Activated CD4-positive, alpha-beta T cell treated with anti-CD3 and anti-CD28 coated beads for 48 hours (primary cell): ENCODE data around the gene UBL3.

ENCODE experiments used
- DNase-seq: peaks from one replicate; pipeline ENCODE4 v3.0.0-alpha.2; 2020

UBL3 gene

GRCh38 chr13:29753618-29754472 is 96.6 kb downstream of the UBL3 start:
- no peak for DNase-seq

DNA sequence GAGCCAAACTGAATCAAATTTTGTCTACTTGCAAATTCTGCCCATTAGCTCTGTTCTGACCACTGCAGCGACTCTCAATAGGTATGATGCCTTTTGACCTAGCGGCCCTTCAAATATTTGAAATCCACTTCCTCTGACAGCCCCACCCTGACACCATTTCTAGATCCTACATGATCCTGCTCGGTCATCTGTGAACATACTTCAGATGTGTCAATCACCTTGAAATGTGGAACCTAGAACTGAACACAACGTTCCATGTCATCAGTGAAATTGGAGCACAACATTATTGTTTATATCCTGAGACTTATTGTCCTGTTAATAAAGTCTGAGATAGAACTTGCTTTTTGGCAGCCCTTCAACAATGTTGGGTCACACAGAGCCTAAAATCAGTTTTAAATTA is 98.2 kb downstream of the UBL3 start:
- no peak for DNase-seq

DNA sequence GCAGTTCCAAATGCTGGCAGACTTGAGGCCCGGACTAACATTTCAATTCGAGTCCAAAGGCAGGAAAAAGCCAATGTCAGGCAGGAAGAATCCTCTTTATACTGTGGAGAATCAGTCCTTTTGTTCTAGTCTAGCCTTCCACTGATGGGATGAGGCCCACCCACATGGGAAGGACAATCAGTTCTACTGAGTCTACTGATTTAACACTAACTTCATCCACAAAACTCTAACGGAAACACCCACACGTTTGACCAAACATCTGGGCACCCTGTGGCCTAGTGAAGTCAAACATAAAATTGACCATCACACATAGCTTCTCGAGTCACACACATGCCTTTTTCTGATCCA is 100.3 kb downstream of the UBL3 start:
- DNase-seq, result no peak

- no peak for DNase-seq
Observed at GRCh38 chr13:29749401-29750182, 100.8 kb downstream of the UBL3 start.

DNA sequence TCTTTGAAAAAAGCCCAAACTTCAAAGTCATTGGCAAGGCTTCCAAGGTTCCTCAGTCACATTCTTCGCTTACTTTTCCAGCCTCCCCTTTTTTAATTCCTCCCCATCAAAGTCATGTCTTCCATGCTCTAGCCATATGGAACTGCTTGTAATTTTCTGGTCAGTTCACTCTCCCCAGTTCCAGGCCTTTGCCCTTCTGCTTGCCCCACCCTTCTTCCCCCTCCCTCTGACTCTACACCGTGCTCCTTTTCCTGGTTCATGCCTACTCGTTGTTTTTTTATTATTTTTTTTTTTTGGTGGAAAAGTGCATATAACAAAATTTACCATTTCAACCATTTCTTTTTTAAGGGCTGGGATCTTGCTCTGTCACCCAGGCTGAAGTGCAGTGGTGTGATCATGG is 102.3 kb downstream of the UBL3 start:
- no peak for DNase-seq

DNA sequence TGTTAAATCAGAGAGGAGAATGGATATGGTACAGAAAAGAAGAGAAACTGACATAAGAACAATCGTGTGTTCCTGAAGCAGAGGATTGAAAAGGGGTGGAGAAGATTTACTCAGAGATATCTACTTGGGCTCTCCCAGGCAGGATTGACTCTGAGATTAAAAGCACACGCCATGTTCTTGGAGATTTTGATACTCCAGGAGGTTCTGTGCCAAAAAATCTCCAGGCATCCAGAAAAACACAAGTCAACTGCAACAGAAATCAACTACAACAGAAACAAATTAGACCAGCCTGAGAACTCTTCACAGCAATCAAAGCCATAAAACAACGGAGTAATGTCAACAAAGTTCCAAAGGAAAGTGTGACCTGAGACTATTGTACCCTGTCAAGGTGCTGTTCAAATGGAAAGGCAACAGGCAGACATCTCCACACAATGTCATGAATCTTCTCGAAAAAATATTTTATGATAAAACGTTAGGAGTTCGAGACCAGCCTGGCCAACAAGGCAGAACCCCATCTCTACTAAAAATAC is 104.2 kb downstream of the UBL3 start:
- DNase-seq, result no peak

GRCh38 chr13:29745704-29746103 is 104.7 kb downstream of the UBL3 start:
- DNase-seq, result no peak

DNA sequence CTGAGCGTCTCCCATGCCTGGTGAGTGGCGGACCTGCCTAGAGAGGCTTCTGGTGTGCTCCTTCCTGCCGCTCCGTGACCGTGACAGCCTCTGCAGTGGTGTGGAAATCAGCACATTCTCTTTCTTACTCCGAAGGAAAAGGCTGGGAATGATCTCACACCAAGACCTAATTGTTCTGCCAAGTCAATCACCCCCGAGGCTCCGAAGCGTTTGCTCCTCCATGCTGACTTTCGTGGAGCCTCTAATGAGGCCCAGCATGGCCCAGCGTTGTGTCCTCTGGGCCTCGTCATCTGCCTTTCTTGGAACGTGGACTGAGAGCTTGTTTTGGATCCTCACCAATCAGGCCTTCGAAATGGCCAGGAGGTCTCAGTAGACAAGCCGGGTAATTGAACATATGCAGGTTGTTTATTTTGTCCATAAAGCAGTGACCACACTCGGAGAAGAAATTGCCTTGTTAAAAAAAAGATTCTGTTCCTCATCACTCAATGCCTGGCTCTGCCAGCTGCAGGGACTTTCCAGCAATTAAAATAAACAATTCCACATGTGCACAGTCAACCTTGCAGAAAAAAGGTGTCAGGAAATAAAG is 107.1 kb downstream of the UBL3 start:
- no peak for DNase-seq

DNA sequence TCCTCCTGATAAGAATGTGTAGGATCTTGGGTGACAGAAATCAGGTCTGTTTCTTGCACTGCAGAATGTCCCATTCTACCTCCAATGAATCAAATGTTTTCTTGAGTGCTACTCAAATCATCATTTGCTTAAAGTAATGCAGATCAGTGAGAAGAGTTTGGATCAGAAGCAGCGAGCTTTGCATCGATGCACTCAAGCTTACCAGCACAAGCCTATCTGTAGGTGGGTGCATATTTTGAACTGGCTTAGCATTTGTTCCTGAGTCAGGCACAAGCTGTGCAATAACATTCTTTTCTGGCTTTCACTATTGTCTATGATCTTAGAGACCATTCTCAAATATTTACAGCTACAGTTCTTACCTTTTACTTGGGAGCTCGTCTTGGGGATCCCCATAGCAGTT is 109.5 kb downstream of the UBL3 start:
- DNase-seq, result no peak

GRCh38 chr13:29737061-29737460 is 113.4 kb downstream of the UBL3 start:
- no peak for DNase-seq

- no peak for DNase-seq
Observed at GRCh38 chr13:29733147-29733611, 117.2 kb downstream of the UBL3 start.

DNA sequence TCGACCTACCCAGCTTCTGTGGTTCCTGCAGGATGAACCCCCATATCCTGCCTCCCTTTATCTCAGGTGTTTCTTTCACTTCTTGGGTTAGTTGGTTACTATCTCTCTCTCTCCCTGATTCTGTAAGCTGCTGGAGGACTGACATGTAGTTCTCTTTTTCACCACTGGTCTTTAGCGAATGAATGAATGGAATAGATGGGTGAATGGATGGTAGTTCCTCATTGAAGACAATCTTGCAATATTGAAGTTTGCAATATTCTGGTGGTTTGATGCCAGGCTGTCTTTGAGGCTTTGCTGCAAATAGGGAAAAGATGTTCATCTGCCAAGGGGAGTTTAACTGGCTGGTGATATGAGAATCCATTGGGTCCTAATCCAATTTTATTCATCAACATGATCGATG is 120.2 kb downstream of the UBL3 start:
- DNase-seq, result no peak

DNA sequence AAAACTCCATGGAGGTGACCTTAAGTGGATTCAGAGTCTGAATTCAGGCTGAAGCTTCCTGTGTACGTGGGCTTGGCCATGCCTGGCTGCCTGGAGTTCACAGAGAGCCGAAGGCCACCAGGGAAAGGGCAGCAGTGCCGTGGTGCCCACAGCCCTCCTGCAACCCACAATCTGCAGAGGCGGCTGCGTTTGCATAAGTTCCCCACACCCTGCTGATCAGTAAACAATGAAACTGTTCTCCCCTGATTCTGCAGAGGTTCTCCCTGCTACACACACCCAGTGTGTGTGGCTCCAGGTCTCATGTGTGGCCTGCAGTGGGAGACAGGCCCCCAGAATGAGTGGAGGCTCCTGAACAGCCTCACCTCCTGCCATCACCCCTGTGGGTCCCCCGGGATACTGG is 128.0 kb downstream of the UBL3 start:
- DNase-seq, result no peak

DNA sequence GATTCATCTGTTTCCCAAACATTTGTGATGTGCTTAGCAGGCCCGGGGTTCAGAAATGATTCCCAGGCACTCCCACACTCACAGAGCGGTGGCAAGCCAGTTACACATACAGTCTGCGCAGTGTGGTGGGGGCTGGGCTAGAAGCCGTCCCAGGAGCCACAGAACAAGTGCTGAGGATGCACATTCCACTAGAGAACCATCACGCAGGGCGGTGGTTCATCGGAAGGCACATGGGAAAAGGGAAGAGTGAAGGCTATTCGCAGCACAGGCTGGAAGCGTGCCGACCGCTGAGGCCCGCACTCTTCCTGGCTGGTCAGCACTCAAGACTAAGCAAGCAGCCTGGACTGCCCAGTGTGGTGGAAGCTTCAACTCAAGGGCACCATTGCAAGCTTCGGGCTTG is 128.7 kb downstream of the UBL3 start:
- no peak for DNase-seq

GRCh38 chr13:29718694-29719093 is 131.7 kb downstream of the UBL3 start:
- no peak for DNase-seq

GRCh38 chr13:29716493-29716892 is 133.9 kb downstream of the UBL3 start:
- DNase-seq, result no peak
